ENCODE results near the gene EP400.

GRCh38 chr12:131917711-131918306, 31.9 kb upstream of the EP400 start:
- TF ChIP-seq CTCF (IDR thresholded peaks at IDR 0.05; ENCODE audit: control extremely low read depth in 1 of 3, insufficient read depth in 1 of 3, low read depth in 1 of 3, low read length in 3 of 3) (no peak), EZH2 (IDR thresholded peaks at IDR 0.05; ENCODE audit: low read depth, low read length, severe bottlenecking) (no peak), ASH2L (IDR thresholded peaks at IDR 0.05; ENCODE audit: low read length) (no peak), HDAC2 (IDR thresholded peaks at IDR 0.05; ENCODE audit: borderline replicate concordance in 1 of 2, low read depth in 2 of 2, low read length in 2 of 2) (no peak), YY1 (IDR thresholded peaks at IDR 0.05; ENCODE audit: low read depth, low read length) (no peak), RAD21 (IDR thresholded peaks at IDR 0.05 in 1 of 2, conservative IDR thresholded peaks at IDR 0.05 in 1 of 2; ENCODE audit: low read depth in 2 of 2, low read length in 2 of 2) (no peak), KDM4A (IDR thresholded peaks at IDR 0.05; ENCODE audit: low read depth, low read length, severe bottlenecking) (no peak), JUN (IDR thresholded peaks at IDR 0.05; ENCODE audit: low read depth, low read length) (no peak)

Data from H1 (cell line).